Measurements from ENCODE around the gene HS2ST1.

HS2ST1 gene

DNA sequence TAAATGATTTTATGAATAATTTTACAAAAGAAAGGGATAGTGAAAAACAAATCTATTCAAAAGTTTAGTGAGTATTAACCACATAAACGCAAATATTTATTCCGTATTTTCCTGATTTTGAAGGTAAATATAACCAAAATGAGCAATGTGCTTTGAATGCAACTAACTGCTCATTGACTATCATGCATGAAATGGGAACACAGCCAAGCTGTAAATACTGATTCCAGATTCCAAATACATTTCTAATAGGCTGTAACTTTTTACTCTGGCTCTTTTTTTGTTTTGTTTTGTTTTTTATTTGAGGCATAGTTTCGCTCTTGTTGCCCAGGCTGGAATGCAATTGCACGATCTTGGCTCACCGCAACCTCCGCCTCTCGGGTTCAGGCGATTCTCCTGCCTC is 42.3 kb upstream of the HS2ST1 start:
- ATAC-seq = no peak
- TF ChIP-seq ZFP30 (CRISPR knock-in tag; IDR thresholded peaks at IDR 0.05) = no peak
- TF ChIP-seq, protein P1, sequence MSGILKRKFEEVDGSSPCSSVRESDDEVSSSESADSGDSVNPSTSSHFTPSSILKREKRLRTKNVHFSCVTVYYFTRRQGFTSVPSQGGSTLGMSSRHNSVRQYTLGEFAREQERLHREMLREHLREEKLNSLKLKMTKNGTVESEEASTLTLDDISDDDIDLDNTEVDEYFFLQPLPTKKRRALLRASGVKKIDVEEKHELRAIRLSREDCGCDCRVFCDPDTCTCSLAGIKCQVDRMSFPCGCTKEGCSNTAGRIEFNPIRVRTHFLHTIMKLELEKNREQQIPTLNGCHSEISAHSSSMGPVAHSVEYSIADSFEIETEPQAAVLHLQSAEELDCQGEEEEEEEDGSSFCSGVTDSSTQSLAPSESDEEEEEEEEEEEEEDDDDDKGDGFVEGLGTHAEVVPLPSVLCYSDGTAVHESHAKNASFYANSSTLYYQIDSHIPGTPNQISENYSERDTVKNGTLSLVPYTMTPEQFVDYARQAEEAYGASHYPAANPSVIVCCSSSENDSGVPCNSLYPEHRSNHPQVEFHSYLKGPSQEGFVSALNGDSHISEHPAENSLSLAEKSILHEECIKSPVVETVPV (CRISPR knock-in tag; IDR thresholded peaks at IDR 0.05) = no peak
- no peak for TF ChIP-seq OSR1 (CRISPR knock-in tag; IDR thresholded peaks at IDR 0.05)
- TF ChIP-seq GLIS3 (CRISPR knock-in tag; IDR thresholded peaks at IDR 0.05) = no peak
- TF ChIP-seq CSDC2 (CRISPR knock-in tag; IDR thresholded peaks at IDR 0.05) = no peak
- no peak for TF ChIP-seq ZNF70 (CRISPR knock-in tag; IDR thresholded peaks at IDR 0.05)

DNA sequence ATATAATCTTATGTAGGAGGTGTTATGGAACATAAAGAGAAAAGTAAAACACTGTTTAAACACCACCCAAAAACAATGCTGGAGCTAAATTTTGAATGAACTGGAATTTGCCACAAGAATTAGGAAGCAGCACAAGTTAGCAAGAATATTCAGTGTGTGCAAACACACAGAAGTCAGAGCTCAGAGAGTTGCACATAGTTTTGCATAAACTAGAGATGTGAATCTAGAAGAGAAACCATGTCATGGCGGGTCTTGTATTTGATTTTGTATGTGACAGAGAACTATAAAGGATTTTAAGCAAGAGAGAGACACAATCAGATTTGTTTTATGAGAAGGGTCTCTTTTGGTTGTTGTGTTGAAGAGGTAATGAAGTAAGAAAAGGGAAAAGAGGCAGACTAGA is 38.7 kb upstream of the HS2ST1 start:
- no peak for TF ChIP-seq ZNF565 (CRISPR knock-in tag; conservative IDR thresholded peaks at IDR 0.05; ENCODE audit: low read depth)
- TF ChIP-seq CSDC2 (CRISPR knock-in tag; IDR thresholded peaks at IDR 0.05) = no peak
- no peak for TF ChIP-seq TOX (CRISPR knock-in tag; IDR thresholded peaks at IDR 0.05; ENCODE audit: borderline replicate concordance)
- TF ChIP-seq, protein P2, sequence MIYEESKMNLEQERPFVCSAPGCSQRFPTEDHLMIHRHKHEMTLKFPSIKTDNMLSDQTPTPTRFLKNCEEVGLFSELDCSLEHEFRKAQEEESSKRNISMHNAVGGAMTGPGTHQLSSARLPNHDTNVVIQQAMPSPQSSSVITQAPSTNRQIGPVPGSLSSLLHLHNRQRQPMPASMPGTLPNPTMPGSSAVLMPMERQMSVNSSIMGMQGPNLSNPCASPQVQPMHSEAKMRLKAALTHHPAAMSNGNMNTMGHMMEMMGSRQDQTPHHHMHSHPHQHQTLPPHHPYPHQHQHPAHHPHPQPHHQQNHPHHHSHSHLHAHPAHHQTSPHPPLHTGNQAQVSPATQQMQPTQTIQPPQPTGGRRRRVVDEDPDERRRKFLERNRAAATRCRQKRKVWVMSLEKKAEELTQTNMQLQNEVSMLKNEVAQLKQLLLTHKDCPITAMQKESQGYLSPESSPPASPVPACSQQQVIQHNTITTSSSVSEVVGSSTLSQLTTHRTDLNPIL (CRISPR knock-in tag; IDR thresholded peaks at IDR 0.05; ENCODE audit: low read depth) = no peak
- no peak for TF ChIP-seq OSR1 (CRISPR knock-in tag; IDR thresholded peaks at IDR 0.05)
- TF ChIP-seq ESRRG (CRISPR knock-in tag; IDR thresholded peaks at IDR 0.05) = no peak
- TF ChIP-seq ISL1 (CRISPR knock-in tag; IDR thresholded peaks at IDR 0.05) = no peak
- no peak for TF ChIP-seq ZNF8 (CRISPR knock-in tag; IDR thresholded peaks at IDR 0.05)
- TF ChIP-seq SNAI2 (CRISPR knock-in tag; IDR thresholded peaks at IDR 0.05) = no peak
- TF ChIP-seq, protein P3, sequence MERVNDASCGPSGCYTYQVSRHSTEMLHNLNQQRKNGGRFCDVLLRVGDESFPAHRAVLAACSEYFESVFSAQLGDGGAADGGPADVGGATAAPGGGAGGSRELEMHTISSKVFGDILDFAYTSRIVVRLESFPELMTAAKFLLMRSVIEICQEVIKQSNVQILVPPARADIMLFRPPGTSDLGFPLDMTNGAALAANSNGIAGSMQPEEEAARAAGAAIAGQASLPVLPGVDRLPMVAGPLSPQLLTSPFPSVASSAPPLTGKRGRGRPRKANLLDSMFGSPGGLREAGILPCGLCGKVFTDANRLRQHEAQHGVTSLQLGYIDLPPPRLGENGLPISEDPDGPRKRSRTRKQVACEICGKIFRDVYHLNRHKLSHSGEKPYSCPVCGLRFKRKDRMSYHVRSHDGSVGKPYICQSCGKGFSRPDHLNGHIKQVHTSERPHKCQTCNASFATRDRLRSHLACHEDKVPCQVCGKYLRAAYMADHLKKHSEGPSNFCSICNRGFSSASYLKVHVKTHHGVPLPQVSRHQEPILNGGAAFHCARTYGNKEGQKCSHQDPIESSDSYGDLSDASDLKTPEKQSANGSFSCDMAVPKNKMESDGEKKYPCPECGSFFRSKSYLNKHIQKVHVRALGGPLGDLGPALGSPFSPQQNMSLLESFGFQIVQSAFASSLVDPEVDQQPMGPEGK (CRISPR knock-in tag; IDR thresholded peaks at IDR 0.05; ENCODE audit: borderline replicate concordance) = no peak
- TF ChIP-seq ZFP30 (CRISPR knock-in tag; IDR thresholded peaks at IDR 0.05) = no peak
- TF ChIP-seq, protein P4, sequence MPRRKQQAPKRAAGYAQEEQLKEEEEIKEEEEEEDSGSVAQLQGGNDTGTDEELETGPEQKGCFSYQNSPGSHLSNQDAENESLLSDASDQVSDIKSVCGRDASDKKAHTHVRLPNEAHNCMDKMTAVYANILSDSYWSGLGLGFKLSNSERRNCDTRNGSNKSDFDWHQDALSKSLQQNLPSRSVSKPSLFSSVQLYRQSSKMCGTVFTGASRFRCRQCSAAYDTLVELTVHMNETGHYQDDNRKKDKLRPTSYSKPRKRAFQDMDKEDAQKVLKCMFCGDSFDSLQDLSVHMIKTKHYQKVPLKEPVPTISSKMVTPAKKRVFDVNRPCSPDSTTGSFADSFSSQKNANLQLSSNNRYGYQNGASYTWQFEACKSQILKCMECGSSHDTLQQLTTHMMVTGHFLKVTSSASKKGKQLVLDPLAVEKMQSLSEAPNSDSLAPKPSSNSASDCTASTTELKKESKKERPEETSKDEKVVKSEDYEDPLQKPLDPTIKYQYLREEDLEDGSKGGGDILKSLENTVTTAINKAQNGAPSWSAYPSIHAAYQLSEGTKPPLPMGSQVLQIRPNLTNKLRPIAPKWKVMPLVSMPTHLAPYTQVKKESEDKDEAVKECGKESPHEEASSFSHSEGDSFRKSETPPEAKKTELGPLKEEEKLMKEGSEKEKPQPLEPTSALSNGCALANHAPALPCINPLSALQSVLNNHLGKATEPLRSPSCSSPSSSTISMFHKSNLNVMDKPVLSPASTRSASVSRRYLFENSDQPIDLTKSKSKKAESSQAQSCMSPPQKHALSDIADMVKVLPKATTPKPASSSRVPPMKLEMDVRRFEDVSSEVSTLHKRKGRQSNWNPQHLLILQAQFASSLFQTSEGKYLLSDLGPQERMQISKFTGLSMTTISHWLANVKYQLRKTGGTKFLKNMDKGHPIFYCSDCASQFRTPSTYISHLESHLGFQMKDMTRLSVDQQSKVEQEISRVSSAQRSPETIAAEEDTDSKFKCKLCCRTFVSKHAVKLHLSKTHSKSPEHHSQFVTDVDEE (CRISPR knock-in tag; IDR thresholded peaks at IDR 0.05) = no peak
- no peak for TF ChIP-seq BACH2 (CRISPR knock-in tag; IDR thresholded peaks at IDR 0.05; ENCODE audit: borderline replicate concordance)
- TF ChIP-seq ZNF70 (CRISPR knock-in tag; IDR thresholded peaks at IDR 0.05) = no peak
- no peak for TF ChIP-seq PPARA (CRISPR knock-in tag; IDR thresholded peaks at IDR 0.05; ENCODE audit: borderline replicate concordance)
- no peak for ATAC-seq

DNA sequence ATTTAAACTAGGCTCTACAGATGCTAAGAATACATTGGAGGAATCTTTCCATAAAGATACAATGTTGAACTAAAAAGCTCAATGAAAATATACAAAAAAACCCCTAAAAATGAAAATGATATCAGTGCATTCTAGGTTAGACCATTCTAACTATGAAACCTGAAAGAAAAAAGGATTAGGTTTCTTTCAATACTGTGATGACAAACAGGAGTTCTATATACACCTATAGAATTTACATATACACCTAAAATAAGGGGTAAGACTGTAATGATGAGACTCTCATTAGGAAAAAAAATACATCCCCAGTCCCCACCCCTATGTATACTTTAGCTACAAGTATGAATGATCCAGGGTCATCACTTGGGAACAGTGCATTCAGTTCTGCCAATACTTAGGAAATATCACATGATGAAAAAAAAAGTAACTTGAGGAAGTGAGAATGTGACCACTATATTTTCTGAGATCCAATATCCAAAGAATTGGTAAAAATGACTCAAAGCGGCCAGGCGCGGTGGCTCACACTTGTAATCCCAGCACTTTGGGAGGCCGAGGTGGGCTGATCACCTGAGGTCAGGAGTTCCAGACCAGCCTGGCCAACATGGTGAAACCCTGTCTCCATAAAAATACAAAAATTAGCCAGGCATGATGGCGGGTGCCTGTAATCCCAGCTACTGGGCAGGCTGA is 26.8 kb upstream of the HS2ST1 start:
- no peak for ATAC-seq
- TF ChIP-seq SNAI2 (CRISPR knock-in tag; IDR thresholded peaks at IDR 0.05) (no peak), ZNF8 (CRISPR knock-in tag; IDR thresholded peaks at IDR 0.05) (no peak), ESRRG (CRISPR knock-in tag; IDR thresholded peaks at IDR 0.05) (no peak), ZFP3 (CRISPR knock-in tag; IDR thresholded peaks at IDR 0.05) (no peak), ISL1 (CRISPR knock-in tag; IDR thresholded peaks at IDR 0.05) (no peak), PPARA (CRISPR knock-in tag; IDR thresholded peaks at IDR 0.05; ENCODE audit: borderline replicate concordance) (no peak), ARNTL (CRISPR knock-in tag; IDR thresholded peaks at IDR 0.05; ENCODE audit: borderline replicate concordance, low read depth) (no peak), CSDC2 (CRISPR knock-in tag; IDR thresholded peaks at IDR 0.05) (no peak), ZNF565 (CRISPR knock-in tag; conservative IDR thresholded peaks at IDR 0.05; ENCODE audit: low read depth) (no peak), RARB (CRISPR knock-in tag; IDR thresholded peaks at IDR 0.05) (no peak), TOX (CRISPR knock-in tag; IDR thresholded peaks at IDR 0.05; ENCODE audit: borderline replicate concordance) (no peak), GLIS3 (CRISPR knock-in tag; IDR thresholded peaks at IDR 0.05) (no peak), TCF4 (CRISPR knock-in tag; IDR thresholded peaks at IDR 0.05; ENCODE audit: borderline replicate concordance) (no peak)
- TF ChIP-seq, protein P5, sequence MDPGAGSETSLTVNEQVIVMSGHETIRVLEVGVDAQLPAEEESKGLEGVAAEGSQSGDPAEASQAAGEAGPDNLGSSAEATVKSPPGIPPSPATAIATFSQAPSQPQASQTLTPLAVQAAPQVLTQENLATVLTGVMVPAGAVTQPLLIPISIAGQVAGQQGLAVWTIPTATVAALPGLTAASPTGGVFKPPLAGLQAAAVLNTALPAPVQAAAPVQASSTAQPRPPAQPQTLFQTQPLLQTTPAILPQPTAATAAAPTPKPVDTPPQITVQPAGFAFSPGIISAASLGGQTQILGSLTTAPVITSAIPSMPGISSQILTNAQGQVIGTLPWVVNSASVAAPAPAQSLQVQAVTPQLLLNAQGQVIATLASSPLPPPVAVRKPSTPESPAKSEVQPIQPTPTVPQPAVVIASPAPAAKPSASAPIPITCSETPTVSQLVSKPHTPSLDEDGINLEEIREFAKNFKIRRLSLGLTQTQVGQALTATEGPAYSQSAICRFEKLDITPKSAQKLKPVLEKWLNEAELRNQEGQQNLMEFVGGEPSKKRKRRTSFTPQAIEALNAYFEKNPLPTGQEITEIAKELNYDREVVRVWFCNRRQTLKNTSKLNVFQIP (CRISPR knock-in tag; IDR thresholded peaks at IDR 0.05; ENCODE audit: borderline replicate concordance, low read depth) = no peak
- TF ChIP-seq, protein P3 (CRISPR knock-in tag; IDR thresholded peaks at IDR 0.05; ENCODE audit: borderline replicate concordance) = no peak

All from SK-N-SH treated with all-trans-retinoic acid at 6 μM for 48 hours (cell line).